Endothelial cell (in vitro differentiated cells): ENCODE data around the gene KDM1B. TPM values are rescaled to one million over a fixed set of nuclear protein-coding genes. Genes with fewer than 3 reads are reported as not detected.

ENCODE experiments used
- DNase-seq: peaks from one replicate; pipeline ENCODE4 v3.0.0; 2021; ENCODE audit warnings: low spot score
- H3K27ac Mint-ChIP-seq: one replicate; pipeline ENCODE4 v1.8.0; 2021; ENCODE audit warnings: mixed read lengths, inconsistent platforms; ENCODE audit not compliant: unreplicated experiment
- H3K27me3 Mint-ChIP-seq: one replicate; pipeline ENCODE4 v1.8.0; 2021; ENCODE audit warnings: mild to moderate bottlenecking, moderate library complexity, mixed read lengths, inconsistent platforms; ENCODE audit not compliant: unreplicated experiment
- H3K36me3 Mint-ChIP-seq: one replicate; pipeline ENCODE4 v1.8.0; 2021; ENCODE audit warnings: mild to moderate bottlenecking, low read depth, mixed read lengths, inconsistent platforms; ENCODE audit not compliant: unreplicated experiment
- H3K4me1 Mint-ChIP-seq: one replicate; pipeline ENCODE4 v1.8.0; 2021; ENCODE audit warnings: mild to moderate bottlenecking, mixed read lengths, inconsistent platforms; ENCODE audit not compliant: unreplicated experiment
- H3K4me3 Mint-ChIP-seq: one replicate; pipeline ENCODE4 v1.8.0; 2021; ENCODE audit warnings: mild to moderate bottlenecking, mixed read lengths, inconsistent platforms; ENCODE audit not compliant: unreplicated experiment
- H3K9me3 Mint-ChIP-seq: one replicate; pipeline ENCODE4 v1.8.0; 2021; ENCODE audit warnings: mixed read lengths, inconsistent platforms; ENCODE audit not compliant: unreplicated experiment
- CTCF ChIP-seq: fragments of 200-600 bp; sonication (generic); IDR thresholded peaks from one replicate; pipeline ENCODE4 v1.5.0; 2021; ENCODE audit warnings: antibody characterized with exemption; ENCODE audit not compliant: unreplicated experiment
- total RNA-seq: library from RNA; stranded (reverse); fragmentation: NEBNext Ultra II Directional; extraction: Animal tissue kit (Norgen Biotek cat#: 25700); gene quantifications from one replicate; pipeline ENCODE4 v1.2.1, GENCODE V29; 2021; ENCODE audit not compliant: unreplicated experiment

KDM1B gene
- total RNA-seq, 1 donor from 2014 or later, result 14.9 TPM

- Mint-ChIP-seq H3K4me1 (peaks cover 4% of the 10 kb centered on the region), H3K27me3 (no peaks in the 10 kb centered on the region), H3K27ac (peak overlapping the region; percentile 25), H3K4me3 (peak overlapping the region; percentile 39), H3K9me3 (no peaks in the 10 kb centered on the region), H3K36me3 (peaks cover 24% of the 10 kb centered on the region)
- DNase-seq, result no peak
- TF ChIP-seq CTCF, result no peak
These were observed 87.0 kb downstream of the KDM1B start for GRCh38 chr6:18242062-18242851.

DNA sequence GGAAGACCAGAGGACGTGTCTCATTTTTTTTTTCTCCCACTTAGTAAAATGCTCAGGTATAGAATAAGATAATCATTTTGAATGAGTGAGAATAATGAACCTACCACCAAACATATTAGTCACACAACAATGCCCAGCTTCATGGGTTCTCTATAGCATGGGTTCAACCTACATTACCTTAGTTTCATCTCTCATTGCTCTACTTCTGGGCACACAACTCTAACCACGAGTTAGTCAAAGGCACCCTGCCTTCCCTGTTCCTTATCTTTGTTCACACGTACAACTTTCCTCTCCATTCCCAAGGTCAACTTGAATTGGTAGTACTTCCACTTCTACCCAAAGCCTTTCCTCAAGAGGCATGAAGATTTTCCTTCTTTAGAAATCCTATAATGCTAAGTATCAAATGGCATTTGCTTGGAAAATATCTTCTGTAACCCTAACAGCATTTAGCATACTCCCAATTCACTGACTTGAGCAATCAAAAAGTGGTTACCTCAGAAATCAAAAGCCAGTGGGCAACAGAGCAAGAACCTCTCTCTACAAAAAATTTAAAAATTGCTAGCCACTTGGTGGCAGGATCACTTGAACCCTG is 88.2 kb downstream of the KDM1B start:
- Mint-ChIP-seq H3K4me1 (peaks cover 4% of the 10 kb centered on the region), H3K27ac (no peak overlapping the region), H3K27me3 (no peaks in the 10 kb centered on the region), H3K36me3 (peaks cover 22% of the 10 kb centered on the region), H3K4me3 (no peak overlapping the region), H3K9me3 (no peaks in the 10 kb centered on the region)
- no peak for TF ChIP-seq CTCF
- no peak for DNase-seq

GRCh38 chr6:18244251-18244650 is 89.0 kb downstream of the KDM1B start:
- Mint-ChIP-seq H3K27ac (no peak overlapping the region), H3K36me3 (peaks cover 23% of the 10 kb centered on the region), H3K27me3 (no peaks in the 10 kb centered on the region), H3K9me3 (no peaks in the 10 kb centered on the region), H3K4me1 (peaks cover 4% of the 10 kb centered on the region), H3K4me3 (no peak overlapping the region)
- no peak for DNase-seq
- TF ChIP-seq CTCF, result no peak

DNA sequence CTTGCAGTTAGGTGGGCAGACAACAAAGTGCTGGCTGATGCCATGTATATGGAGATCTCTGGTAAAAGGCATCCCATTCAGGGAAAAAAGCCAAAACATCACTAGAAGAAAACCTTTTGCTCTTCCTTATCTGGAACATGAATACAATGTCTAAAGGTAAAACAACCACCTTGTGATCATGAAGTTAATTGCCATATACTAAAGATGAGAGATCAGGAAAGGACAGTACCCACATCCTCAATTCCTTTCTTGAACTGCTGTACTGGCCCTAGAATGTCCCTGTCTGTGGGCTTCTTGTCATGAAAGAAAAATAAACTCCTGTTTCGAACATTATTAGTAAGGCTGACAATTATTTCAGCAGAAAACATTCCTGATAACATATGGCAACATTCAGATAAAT is 89.9 kb downstream of the KDM1B start:
- no peak for DNase-seq
- H3K27ac Mint-ChIP-seq, result peak overlapping the region; percentile 5
- peaks cover 4% of the 10 kb centered on the region for H3K4me1 Mint-ChIP-seq
- no peak overlapping the region for H3K4me3 Mint-ChIP-seq
- no peak for TF ChIP-seq CTCF
- no peaks in the 10 kb centered on the region for H3K27me3 Mint-ChIP-seq
- H3K36me3 Mint-ChIP-seq, result peaks cover 25% of the 10 kb centered on the region
- H3K9me3 Mint-ChIP-seq, result no peaks in the 10 kb centered on the region

- H3K27ac Mint-ChIP-seq, result no peak overlapping the region
These were observed 90.4 kb downstream of the KDM1B start for GRCh38 chr6:18245642-18246041.

More at GRCh38 chr6:18245642-18246041, 90.4 kb downstream of the KDM1B start:
- no peaks in the 10 kb centered on the region for H3K27me3 Mint-ChIP-seq
- no peak for TF ChIP-seq CTCF
- H3K4me3 Mint-ChIP-seq, result peak overlapping the region; percentile 34
- H3K36me3 Mint-ChIP-seq, result peaks cover 25% of the 10 kb centered on the region
- peaks cover 4% of the 10 kb centered on the region for H3K4me1 Mint-ChIP-seq
- no peaks in the 10 kb centered on the region for H3K9me3 Mint-ChIP-seq
- DNase-seq, result no peak
